HCT116 (cell line): ENCODE results near the gene NFKB1.

Experiments
- POLR2AphosphoS5 ChIP-seq: IDR thresholded peaks from 2 replicates; pipeline ENCODE4 v1.6.1; 2011; ENCODE audit warnings: mild to moderate bottlenecking, low read depth, low read length, moderate library complexity
- TF ChIP-seq, protein P1 (sequence below): IDR thresholded peaks from 2 replicates; pipeline ENCODE4 v1.6.1; 2012

DNA sequence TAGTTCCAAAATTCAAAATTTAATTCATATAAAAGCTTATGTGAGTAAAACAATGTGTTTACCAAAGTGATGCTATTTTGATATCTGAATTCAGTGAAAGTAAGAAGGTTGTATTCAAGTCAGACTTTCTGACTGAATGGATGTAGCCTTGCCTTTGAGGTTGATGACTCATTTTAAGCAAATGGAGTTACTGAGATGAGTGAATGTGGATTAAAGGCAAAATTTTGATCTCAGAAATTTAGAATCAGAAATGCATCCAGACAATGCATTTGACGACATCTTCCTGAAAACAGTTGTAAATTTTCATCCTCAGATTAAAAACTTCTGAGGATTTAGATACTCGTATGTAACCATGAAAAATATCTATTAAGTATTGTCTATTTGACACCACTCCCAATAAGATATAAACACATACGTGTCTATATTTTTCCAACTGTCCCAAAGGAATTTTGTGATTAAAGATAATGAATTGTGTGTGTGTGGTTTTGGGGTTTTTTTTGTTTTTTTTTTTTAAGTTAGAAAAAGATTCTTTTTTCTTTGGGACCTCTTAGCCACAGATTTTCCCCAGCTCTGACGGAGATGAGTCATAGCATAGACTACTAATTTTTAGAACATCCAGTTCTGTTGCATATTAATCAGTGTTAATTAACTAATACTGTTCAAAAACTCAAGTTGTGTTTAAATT, 34.4 kb downstream of the NFKB1 start:
- TF ChIP-seq, protein P1, sequence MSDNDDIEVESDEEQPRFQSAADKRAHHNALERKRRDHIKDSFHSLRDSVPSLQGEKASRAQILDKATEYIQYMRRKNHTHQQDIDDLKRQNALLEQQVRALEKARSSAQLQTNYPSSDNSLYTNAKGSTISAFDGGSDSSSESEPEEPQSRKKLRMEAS = no peak
- no peak for TF ChIP-seq POLR2AphosphoS5
